ENCODE data around the gene SMIM44. TPM values are rescaled to one million over a fixed set of nuclear protein-coding genes. Genes with fewer than 3 reads are reported as not detected.

Gene SMIM44
- total and polyA plus RNA-seq, 9 of the 15 experiments (the other 6 are each of a cell fraction or from before 2014, with no cell fraction given) = not detected

- TF ChIP-seq PRDM10 (IDR thresholded peaks at IDR 0.05; ENCODE audit: partially characterized antibody) = peak; percentile 100
- no peak for TF ChIP-seq CREB5 (CRISPR knock-in tag; IDR thresholded peaks at IDR 0.05)
- no peak for TF ChIP-seq IRF2 (CRISPR knock-in tag; IDR thresholded peaks at IDR 0.05)
- peak; percentile 99 for TF ChIP-seq PHF20 (IDR thresholded peaks at IDR 0.05; ENCODE audit: partially characterized antibody)
- TF ChIP-seq CSDE1 (IDR thresholded peaks at IDR 0.05) = no peak; a peak in 1 of 4 replicates
- TF ChIP-seq ZBTB2 (IDR thresholded peaks at IDR 0.05) = peak; percentile 81
- 0 out of 2 replicates have a peak, but pooled peaks have one; percentile 60 for TF ChIP-seq MEF2D (tag; conservative IDR thresholded peaks at IDR 0.05; ENCODE audit: low read depth)
- TF ChIP-seq CTBP1 (IDR thresholded peaks at IDR 0.05; ENCODE audit: borderline replicate concordance) = peak; percentile 73; the same call in 1 of the 2 replicates
- no peak for TF ChIP-seq CBX8 (IDR thresholded peaks at IDR 0.05; ENCODE audit: borderline replicate concordance, extremely low read depth, low read depth, low read length, poor library complexity, severe bottlenecking)
- no peak for TF ChIP-seq IRF1 (CRISPR knock-in tag; IDR thresholded peaks at IDR 0.05; ENCODE audit: borderline replicate concordance)
- TF ChIP-seq GTF3C2 (IDR thresholded peaks at IDR 0.05; ENCODE audit: borderline replicate concordance, extremely low read depth, insufficient read length) = no peak
- peak; percentile 79 for TF ChIP-seq CEBPB (tag; IDR thresholded peaks at IDR 0.05)
- no peak for TF ChIP-seq SIRT6 (IDR thresholded peaks at IDR 0.05; ENCODE audit: low read depth, low read length)
- no peak for TF ChIP-seq COPS2 (conservative IDR thresholded peaks at IDR 0.05)
- peak; percentile 61 for TF ChIP-seq TEAD4 (IDR thresholded peaks at IDR 0.05; ENCODE audit: low read length)
- TF ChIP-seq TEAD4 (CRISPR knock-in tag; IDR thresholded peaks at IDR 0.05; ENCODE audit: borderline replicate concordance) = no peak
- TF ChIP-seq RHOXF2B (CRISPR knock-in tag; conservative IDR thresholded peaks at IDR 0.05) = no peak; the same call in 1 of the 2 replicates
These were observed 17.3 kb upstream of the SMIM44 start, which contains the start of gene DOHH (continued) for GRCh38 chr19:3500429-3501101.

Measured in K562 (cell line).